GM23338 (cell line): Measurements from ENCODE around the gene MFSD6. TPM values are rescaled to one million over a fixed set of nuclear protein-coding genes. Genes with fewer than 3 reads are reported as not detected.

ENCODE experiments used
- ATAC-seq: fragments of 200-7000 bp; cut with Tn5 transposase; 3 replicates; pipeline ENCODE4 v1.9.1; 2020
- DNase-seq: peaks from one replicate; pipeline ENCODE4 v3.0.0-alpha.2; 2015; ENCODE audit warnings: low spot score
- H2AFZ ChIP-seq: fragments of 200-600 bp; sonication (generic); 2 replicates; pipeline ENCODE4 v1.8.0; 2016; ENCODE audit warnings: antibody characterized with exemption, mild to moderate bottlenecking, moderate library complexity
- H3F3A ChIP-seq: fragments of 200-600 bp; sonication (generic); replicated peaks from 2 replicates; pipeline ENCODE4 v1.8.0; 2017; ENCODE audit warnings: antibody characterized with exemption, mixed run types, low read depth
- H3K27ac ChIP-seq: fragments of 200-600 bp; sonication (generic); 2 replicates; pipeline ENCODE4 v1.6.1; 2016; ENCODE audit warnings: low read depth
- H3K27me3 ChIP-seq: fragments of 200-600 bp; sonication (generic); 2 replicates; pipeline ENCODE4 v1.8.0; 2016; ENCODE audit warnings: mild to moderate bottlenecking, mixed run types, moderate library complexity; ENCODE audit not compliant: insufficient read depth
- H3K36me3 ChIP-seq: fragments of 200-600 bp; sonication (generic); 2 replicates; pipeline ENCODE4 v1.8.0; 2016; ENCODE audit warnings: mild to moderate bottlenecking; ENCODE audit not compliant: insufficient read depth
- H3K4me1 ChIP-seq: fragments of 200-600 bp; sonication (generic); 2 replicates; pipeline ENCODE4 v1.8.0; 2016; ENCODE audit warnings: mild to moderate bottlenecking, moderate library complexity; ENCODE audit not compliant: insufficient read depth
- H3K4me2 ChIP-seq: fragments of 200-600 bp; sonication (generic); 2 replicates; pipeline ENCODE4 v1.7.1; 2017; ENCODE audit warnings: mixed run types
- H3K4me3 ChIP-seq: fragments of 200-600 bp; sonication (generic); 2 replicates; pipeline ENCODE4 v1.6.1; 2016; ENCODE audit warnings: mixed run types
- H3K79me2 ChIP-seq: fragments of 200-600 bp; sonication (generic); replicated peaks from 2 replicates; pipeline ENCODE4 v1.8.0; 2017; ENCODE audit warnings: mild to moderate bottlenecking; ENCODE audit not compliant: insufficient read depth
- H3K9me2 ChIP-seq: fragments of 200-600 bp; sonication (generic); 2 replicates; pipeline ENCODE4 v1.8.0; 2017; ENCODE audit not compliant: insufficient read depth
- H4K20me1 ChIP-seq: fragments of 200-600 bp; sonication (generic); replicated peaks from 2 replicates; pipeline ENCODE4 v1.8.0; 2017; ENCODE audit warnings: mild to moderate bottlenecking; ENCODE audit not compliant: insufficient read depth
- H3K27ac Mint-ChIP-seq: 2 replicates; pipeline ENCODE4 v1.8.0; 2020; ENCODE audit warnings: inconsistent platforms, mild to moderate bottlenecking, moderate library complexity, mixed read lengths
- H3K27me3 Mint-ChIP-seq: 3 replicates; pipeline ENCODE4 v1.8.0; 2022; ENCODE audit warnings: low read depth, mild to moderate bottlenecking, moderate library complexity, mixed read lengths, inconsistent platforms; ENCODE audit not compliant: insufficient read depth, poor library complexity
- H3K36me3 Mint-ChIP-seq: 3 replicates; pipeline ENCODE4 v1.8.0; 2021; ENCODE audit warnings: low read depth, mild to moderate bottlenecking, inconsistent platforms, moderate library complexity, mixed read lengths
- H3K4me1 Mint-ChIP-seq: 3 replicates; pipeline ENCODE4 v1.8.0; 2020; ENCODE audit warnings: mild to moderate bottlenecking, inconsistent platforms, mixed read lengths
- H3K4me3 Mint-ChIP-seq: 3 replicates; pipeline ENCODE4 v1.8.0; 2021; ENCODE audit warnings: moderate library complexity, mild to moderate bottlenecking, inconsistent platforms, mixed read lengths
- H3K9me3 Mint-ChIP-seq: 3 replicates; pipeline ENCODE4 v1.8.0; 2020; ENCODE audit warnings: moderate library complexity, mild to moderate bottlenecking, inconsistent platforms, mixed read lengths
- CREB1 ChIP-seq: fragments of 250-450 bp; sonication (Bioruptor Pico); IDR thresholded peaks from 2 replicates; pipeline ENCODE4 v1.5.0; 2020; ENCODE audit warnings: low read depth, mild to moderate bottlenecking, moderate library complexity
- NANOG ChIP-seq: IDR thresholded peaks from 2 replicates; pipeline ENCODE4 v1.6.1; 2016; ENCODE audit warnings: antibody characterized with exemption, borderline replicate concordance
- POLR2AphosphoS5 ChIP-seq: IDR thresholded peaks from 2 replicates; pipeline ENCODE4 v1.6.1; 2016; ENCODE audit warnings: antibody characterized with exemption, low read depth
- STAT1 ChIP-seq: IDR thresholded peaks from one replicate; pipeline ENCODE4 v1.6.1; 2016; ENCODE audit warnings: antibody characterized with exemption; ENCODE audit not compliant: unreplicated experiment
- ZNF331 ChIP-seq: fragments of 250-450 bp; sonication (Bioruptor Pico); IDR thresholded peaks from 2 replicates; pipeline ENCODE4 v1.5.0; 2020; ENCODE audit warnings: low read depth, mild to moderate bottlenecking, moderate library complexity
- polyA plus RNA-seq: library from polyadenylated mRNA; unstranded; fragments of >200 nt; fragmentation: Nextera tagmentation; extraction: Ambion mirVana; gene quantifications from 2 replicates; pipeline ENCODE4 v1.2.1, GENCODE V29; 2016
- total RNA-seq: library from RNA; depleted of rRNA; stranded (reverse); fragments of >200 nt; shearing (Covaris generic); gene quantifications from 2 replicates; pipeline ENCODE4 v1.2.3, GENCODE V29; 2014
- TF ChIP-seq, protein P1 (sequence below): IDR thresholded peaks from one replicate; pipeline ENCODE4 v1.6.1; 2018; ENCODE audit warnings: antibody characterized with exemption; ENCODE audit not compliant: unreplicated experiment
- TF ChIP-seq, protein P2 (sequence below): fragments of 250-450 bp; sonication (Bioruptor Pico); IDR thresholded peaks from 2 replicates; pipeline ENCODE4 v1.5.0; 2020; ENCODE audit warnings: mild to moderate bottlenecking, moderate library complexity
- TF ChIP-seq, protein P3 (sequence below): IDR thresholded peaks from 2 replicates; pipeline ENCODE4 v1.6.1; 2016; ENCODE audit warnings: antibody characterized with exemption

MFSD6 gene
- total and polyA plus RNA-seq, 2 experiments from 2014 or later: 2.3 to 9.6 TPM

GRCh38 chr2:190546734-190547133 is 138.6 kb downstream of the MFSD6 start (continued):
- TF ChIP-seq, protein P1, sequence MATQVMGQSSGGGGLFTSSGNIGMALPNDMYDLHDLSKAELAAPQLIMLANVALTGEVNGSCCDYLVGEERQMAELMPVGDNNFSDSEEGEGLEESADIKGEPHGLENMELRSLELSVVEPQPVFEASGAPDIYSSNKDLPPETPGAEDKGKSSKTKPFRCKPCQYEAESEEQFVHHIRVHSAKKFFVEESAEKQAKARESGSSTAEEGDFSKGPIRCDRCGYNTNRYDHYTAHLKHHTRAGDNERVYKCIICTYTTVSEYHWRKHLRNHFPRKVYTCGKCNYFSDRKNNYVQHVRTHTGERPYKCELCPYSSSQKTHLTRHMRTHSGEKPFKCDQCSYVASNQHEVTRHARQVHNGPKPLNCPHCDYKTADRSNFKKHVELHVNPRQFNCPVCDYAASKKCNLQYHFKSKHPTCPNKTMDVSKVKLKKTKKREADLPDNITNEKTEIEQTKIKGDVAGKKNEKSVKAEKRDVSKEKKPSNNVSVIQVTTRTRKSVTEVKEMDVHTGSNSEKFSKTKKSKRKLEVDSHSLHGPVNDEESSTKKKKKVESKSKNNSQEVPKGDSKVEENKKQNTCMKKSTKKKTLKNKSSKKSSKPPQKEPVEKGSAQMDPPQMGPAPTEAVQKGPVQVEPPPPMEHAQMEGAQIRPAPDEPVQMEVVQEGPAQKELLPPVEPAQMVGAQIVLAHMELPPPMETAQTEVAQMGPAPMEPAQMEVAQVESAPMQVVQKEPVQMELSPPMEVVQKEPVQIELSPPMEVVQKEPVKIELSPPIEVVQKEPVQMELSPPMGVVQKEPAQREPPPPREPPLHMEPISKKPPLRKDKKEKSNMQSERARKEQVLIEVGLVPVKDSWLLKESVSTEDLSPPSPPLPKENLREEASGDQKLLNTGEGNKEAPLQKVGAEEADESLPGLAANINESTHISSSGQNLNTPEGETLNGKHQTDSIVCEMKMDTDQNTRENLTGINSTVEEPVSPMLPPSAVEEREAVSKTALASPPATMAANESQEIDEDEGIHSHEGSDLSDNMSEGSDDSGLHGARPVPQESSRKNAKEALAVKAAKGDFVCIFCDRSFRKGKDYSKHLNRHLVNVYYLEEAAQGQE: no peak
- TF ChIP-seq, protein P2, sequence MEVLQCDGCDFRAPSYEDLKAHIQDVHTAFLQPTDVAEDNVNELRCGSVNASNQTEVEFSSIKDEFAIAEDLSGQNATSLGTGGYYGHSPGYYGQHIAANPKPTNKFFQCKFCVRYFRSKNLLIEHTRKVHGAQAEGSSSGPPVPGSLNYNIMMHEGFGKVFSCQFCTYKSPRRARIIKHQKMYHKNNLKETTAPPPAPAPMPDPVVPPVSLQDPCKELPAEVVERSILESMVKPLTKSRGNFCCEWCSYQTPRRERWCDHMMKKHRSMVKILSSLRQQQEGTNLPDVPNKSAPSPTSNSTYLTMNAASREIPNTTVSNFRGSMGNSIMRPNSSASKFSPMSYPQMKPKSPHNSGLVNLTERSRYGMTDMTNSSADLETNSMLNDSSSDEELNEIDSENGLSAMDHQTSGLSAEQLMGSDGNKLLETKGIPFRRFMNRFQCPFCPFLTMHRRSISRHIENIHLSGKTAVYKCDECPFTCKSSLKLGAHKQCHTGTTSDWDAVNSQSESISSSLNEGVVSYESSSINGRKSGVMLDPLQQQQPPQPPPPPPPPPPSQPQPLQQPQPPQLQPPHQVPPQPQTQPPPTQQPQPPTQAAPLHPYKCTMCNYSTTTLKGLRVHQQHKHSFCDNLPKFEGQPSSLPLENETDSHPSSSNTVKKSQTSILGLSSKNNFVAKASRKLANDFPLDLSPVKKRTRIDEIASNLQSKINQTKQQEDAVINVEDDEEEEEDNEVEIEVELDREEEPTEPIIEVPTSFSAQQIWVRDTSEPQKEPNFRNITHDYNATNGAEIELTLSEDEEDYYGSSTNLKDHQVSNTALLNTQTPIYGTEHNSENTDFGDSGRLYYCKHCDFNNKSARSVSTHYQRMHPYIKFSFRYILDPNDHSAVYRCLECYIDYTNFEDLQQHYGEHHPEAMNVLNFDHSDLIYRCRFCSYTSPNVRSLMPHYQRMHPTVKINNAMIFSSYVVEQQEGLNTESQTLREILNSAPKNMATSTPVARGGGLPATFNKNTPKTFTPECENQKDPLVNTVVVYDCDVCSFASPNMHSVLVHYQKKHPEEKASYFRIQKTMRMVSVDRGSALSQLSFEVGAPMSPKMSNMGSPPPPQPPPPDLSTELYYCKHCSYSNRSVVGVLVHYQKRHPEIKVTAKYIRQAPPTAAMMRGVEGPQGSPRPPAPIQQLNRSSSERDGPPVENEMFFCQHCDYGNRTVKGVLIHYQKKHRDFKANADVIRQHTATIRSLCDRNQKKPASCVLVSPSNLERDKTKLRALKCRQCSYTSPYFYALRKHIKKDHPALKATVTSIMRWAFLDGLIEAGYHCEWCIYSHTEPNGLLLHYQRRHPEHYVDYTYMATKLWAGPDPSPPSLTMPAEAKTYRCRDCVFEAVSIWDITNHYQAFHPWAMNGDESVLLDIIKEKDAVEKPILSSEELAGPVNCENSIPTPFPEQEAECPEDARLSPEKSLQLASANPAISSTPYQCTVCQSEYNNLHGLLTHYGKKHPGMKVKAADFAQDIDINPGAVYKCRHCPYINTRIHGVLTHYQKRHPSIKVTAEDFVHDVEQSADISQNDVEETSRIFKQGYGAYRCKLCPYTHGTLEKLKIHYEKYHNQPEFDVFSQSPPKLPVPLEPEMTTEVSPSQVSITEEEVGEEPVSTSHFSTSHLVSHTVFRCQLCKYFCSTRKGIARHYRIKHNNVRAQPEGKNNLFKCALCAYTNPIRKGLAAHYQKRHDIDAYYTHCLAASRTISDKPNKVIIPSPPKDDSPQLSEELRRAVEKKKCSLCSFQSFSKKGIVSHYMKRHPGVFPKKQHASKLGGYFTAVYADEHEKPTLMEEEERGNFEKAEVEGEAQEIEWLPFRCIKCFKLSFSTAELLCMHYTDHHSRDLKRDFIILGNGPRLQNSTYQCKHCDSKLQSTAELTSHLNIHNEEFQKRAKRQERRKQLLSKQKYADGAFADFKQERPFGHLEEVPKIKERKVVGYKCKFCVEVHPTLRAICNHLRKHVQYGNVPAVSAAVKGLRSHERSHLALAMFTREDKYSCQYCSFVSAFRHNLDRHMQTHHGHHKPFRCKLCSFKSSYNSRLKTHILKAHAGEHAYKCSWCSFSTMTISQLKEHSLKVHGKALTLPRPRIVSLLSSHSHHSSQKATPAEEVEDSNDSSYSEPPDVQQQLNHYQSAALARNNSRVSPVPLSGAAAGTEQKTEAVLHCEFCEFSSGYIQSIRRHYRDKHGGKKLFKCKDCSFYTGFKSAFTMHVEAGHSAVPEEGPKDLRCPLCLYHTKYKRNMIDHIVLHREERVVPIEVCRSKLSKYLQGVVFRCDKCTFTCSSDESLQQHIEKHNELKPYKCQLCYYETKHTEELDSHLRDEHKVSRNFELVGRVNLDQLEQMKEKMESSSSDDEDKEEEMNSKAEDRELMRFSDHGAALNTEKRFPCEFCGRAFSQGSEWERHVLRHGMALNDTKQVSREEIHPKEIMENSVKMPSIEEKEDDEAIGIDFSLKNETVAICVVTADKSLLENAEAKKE (CRISPR knock-in tag): no peak
- TF ChIP-seq STAT1 (no peak), CREB1 (CRISPR knock-in tag) (no peak)

GRCh38 chr2:190547886-190548285 is 139.7 kb downstream of the MFSD6 start:
- Histone ChIP-seq H3K27me3 (no peaks in the 10 kb centered on the region), H3K4me1 (no peaks in the 10 kb centered on the region), H3K36me3 (no peaks in the 10 kb centered on the region), H3K9me2 (no peaks in the 10 kb centered on the region), H3K4me3 (no peak overlapping the region), H3K4me2 (no peak overlapping the region), H3K79me2 (no peaks in the 10 kb centered on the region), H4K20me1 (no peaks in the 10 kb centered on the region), H3F3A (no peaks in the 10 kb centered on the region), H2AFZ (no peak overlapping the region), H3K27ac (no peak overlapping the region)
- ATAC-seq (no peak), DNase-seq (no peak)
- Mint-ChIP-seq H3K36me3 (no peaks in the 10 kb centered on the region), H3K27me3 (no peaks in the 10 kb centered on the region), H3K9me3 (no peaks in the 10 kb centered on the region), H3K4me1 (no peaks in the 10 kb centered on the region), H3K27ac (no peak overlapping the region), H3K4me3 (no peak overlapping the region)
- TF ChIP-seq, protein P3, sequence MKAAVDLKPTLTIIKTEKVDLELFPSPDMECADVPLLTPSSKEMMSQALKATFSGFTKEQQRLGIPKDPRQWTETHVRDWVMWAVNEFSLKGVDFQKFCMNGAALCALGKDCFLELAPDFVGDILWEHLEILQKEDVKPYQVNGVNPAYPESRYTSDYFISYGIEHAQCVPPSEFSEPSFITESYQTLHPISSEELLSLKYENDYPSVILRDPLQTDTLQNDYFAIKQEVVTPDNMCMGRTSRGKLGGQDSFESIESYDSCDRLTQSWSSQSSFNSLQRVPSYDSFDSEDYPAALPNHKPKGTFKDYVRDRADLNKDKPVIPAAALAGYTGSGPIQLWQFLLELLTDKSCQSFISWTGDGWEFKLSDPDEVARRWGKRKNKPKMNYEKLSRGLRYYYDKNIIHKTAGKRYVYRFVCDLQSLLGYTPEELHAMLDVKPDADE: no peak
- TF ChIP-seq POLR2AphosphoS5: no peak
- TF ChIP-seq NANOG: no peak
- TF ChIP-seq ZNF331: no peak
